ENCODE measurements around the gene CAMK4.
"Not testable (repeated sequence)": the region's sequence is repeated elsewhere in the genome, so short reads cannot be mapped to it uniquely, and the experiment has no call there.

The CAMK4 gene

GRCh38 chr5:111320953-111321352, 96.8 kb downstream of the CAMK4 start:
- no peak for DNase-seq

DNA sequence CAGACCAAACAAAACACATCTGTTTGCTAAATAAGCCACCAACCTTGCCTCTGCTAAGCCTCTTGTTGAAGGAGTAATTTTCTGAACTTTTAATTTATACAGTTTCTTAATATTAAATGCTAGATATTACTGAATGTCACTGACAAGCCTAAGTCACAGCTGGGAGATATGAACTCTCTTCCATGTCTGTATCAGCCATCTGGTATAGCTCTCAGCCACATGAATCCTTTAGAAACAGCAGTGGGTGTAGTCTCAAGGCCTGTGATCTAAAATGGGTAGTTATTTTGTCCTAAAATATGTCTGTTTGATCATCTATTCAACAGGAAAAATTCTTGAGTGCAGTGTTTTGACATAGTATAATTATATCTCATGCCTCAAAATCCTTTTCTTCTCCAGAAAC, 97.2 kb downstream of the CAMK4 start:
- no peak for DNase-seq

DNA sequence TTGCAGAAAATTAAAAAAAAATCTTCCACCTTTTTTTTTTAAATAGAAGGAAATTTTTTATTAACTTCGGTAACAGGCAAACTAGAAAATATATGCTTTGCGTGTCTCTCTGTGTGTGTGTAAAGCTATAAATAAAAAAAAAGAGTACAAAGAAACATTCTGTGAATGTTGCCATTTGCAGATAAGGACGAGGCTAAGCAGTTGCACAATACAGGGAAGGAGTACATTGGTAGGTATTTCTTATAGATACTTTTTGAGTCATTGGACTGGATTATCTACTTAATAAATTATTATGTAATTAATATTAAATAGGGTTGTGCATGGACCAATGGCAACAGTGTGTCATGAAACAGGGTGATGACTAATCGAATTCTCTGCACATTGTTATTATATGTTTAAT, 102.4 kb downstream of the CAMK4 start:
- no peak for DNase-seq

DNA sequence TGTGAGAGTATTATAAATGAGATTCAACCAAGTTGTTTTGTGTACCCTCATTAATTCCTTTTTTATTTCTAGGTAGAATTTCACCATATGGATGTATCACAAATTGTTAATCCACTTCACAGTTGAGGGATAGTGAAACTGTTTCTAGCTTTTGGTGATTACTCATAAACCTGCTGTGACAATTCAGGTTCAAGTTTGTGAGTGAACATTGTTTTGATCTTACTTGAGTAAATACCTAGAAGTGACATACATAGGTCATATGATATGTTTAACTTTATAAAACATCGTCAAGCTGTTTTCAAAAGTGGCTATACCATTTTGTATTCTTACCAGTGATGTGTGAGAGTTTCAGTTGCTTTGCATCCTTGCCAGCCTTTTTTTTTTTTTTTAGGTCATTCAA, 112.9 kb downstream of the CAMK4 start:
- DNase-seq, result no peak

GRCh38 chr5:111337688-111338087, 113.5 kb downstream of the CAMK4 start:
- no peak for DNase-seq

DNA sequence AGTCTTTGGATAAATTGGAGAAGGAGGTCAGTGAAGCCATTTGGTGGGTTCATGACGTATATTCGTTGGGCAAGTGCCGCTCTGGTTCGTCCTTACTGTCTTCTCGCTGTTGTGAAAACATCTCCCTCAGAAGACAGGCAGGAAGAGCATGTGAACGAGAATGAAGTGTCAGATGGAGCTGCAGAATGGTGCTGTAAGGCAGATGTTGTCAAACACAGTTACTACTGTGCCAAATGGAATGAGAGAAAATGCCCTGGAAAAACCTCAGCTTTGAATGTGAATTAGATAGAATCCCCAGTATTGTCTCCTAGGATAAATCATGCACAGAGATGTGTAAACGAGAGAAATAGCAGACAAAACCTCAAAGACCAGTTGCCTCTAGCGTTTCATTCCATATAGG, 121.5 kb downstream of the CAMK4 start:
- DNase-seq, result no peak

GRCh38 chr5:111347021-111347420, 122.8 kb downstream of the CAMK4 start:
- DNase-seq, result no peak

DNA sequence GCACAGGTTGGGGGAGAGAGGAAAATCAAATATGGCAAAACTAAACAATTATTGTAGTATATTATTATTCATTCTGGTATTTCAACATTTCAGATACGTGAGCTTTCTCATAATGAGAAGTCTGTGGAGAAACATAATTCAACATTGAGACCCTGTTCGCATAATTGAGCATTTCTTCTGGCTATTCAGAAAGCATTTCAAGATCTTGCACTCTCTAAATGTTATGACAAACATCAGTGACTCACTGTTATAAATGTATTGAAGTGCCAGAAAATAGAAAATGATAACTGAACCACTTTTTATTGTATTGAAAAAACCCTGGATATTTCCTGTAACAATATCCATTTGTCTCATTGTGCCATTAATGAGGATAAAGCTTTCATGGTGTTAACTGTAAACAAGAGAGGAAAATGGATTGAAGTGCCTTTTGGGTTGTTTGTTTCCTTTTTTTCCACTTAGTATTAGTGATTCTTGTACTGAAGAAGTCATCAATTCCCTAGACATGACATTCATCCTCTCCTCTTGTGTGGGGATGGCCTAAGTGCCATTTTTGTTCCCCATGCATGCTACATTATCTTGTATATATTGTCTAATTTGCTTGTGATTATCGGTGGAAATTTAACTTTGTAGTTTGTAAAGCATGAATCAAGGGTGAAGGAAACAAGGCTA, 124.6 kb downstream of the CAMK4 start:
- no peak for DNase-seq

- no peak for DNase-seq
Measured at GRCh38 chr5:111349429-111349828, 125.2 kb downstream of the CAMK4 start.

GRCh38 chr5:111353035-111353434, 128.9 kb downstream of the CAMK4 start:
- no peak for DNase-seq

DNA sequence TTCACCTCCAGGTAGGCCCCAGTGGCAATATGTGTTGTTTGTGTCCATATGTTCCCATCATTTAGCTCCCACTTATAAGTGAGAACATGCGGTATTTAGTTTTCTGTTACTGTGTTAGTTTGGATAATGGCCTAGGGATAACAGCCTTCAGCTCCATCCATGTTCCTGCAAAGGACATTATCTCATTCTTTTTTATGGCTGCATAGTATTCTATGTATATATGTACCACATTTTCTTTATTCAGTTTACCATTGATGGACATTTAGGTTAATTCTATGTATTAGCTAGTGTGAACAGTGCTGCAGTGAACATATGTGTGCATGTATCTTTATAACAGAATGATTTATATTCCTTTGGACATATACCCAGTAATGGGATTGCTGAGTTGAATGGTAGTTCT, 134.5 kb downstream of the CAMK4 start:
- DNase-seq, result not testable (repeated sequence)

DNA sequence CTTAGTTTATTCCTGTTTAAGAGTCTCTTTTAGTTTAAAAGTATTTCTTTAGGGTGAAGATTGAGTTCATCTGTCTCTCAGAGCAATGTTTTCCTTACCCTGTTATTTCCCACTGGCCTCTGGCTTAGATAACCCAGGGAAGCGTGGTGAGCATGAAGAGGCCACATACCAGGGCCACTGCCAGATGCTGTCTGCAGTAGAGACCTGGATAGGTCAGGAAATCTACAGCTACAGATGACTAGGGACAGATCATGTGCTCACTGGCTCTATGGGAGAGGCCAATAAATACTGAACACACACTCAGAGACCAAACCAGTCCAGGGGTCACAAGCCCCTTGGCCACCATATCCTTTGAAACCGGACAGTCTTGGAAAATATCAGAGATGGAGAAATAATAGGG, 136.0 kb downstream of the CAMK4 start:
- no peak for DNase-seq

DNA sequence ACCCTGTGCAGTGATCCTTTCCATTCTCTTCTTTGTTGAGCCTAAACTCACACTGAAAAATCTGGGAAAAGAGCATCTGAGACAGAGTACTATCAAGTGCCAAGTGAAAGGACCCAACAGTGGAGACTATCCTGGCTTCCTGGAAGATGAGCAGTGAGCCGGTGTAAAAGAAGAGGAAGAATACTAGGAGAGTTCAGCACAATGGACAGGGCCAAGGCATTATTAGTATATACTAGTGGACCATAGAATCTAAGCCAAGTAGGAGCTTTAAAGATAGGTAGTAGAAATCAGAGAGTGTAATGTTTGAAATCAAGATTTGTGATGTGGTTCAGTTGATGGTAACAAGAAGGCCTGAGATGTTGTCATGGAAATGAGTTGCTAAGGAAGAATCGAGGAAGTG, 140.8 kb downstream of the CAMK4 start:
- no peak for DNase-seq

DNA sequence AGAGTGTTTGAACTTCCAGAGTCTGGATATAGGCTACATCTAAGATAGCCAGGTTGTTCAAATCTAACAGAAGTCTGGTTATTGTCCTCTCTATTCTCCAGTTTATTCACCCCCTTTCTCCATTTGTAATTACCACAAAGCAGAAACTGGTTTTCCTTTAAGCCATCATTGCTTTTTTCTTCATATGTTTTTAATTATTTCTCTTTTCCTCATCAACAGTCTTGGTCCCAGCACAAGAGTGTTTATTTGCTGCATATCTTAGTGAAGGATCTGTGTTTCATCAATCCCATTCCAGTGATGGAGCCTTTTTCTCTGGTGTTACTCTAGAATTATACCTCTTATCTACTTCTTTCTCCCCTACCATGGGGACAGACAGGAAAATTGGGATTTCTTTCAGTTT, 142.2 kb downstream of the CAMK4 start:
- no peak for DNase-seq

GRCh38 chr5:111367115-111367514, 142.9 kb downstream of the CAMK4 start:
- no peak for DNase-seq

GRCh38 chr5:111372799-111373198, 148.6 kb downstream of the CAMK4 start:
- DNase-seq, result no peak

- DNase-seq, result no peak
Measured at GRCh38 chr5:111374380-111374779, 150.2 kb downstream of the CAMK4 start.

GRCh38 chr5:111375645-111376044, 151.5 kb downstream of the CAMK4 start:
- DNase-seq, result no peak

GRCh38 chr5:111377306-111377705, 153.1 kb downstream of the CAMK4 start:
- no peak for DNase-seq

GRCh38 chr5:111379391-111379816, 155.2 kb downstream of the CAMK4 start:
- DNase-seq, result no peak

GRCh38 chr5:111383288-111383970, 159.2 kb downstream of the CAMK4 start:
- no peak for DNase-seq

GRCh38 chr5:111384220-111384619, 160.0 kb downstream of the CAMK4 start:
- DNase-seq, result no peak

DNA sequence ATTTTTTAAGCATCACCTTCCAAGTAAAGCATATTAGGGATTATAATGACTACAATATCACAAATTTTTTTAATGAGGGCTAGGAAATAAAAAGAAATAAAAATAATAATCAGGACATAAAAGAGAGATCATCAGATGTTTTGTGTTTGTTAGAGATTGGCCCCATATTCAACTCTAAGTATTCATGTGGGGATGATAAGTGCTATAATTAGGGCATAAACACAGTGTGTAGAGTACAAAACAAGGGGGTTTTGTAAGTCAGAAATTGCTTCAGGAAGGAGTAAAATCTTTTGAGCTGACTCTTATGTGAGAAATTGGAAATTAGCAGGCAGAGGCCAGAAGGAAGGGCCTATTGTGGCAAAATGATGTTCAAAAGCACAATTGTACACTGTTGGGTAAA, 160.9 kb downstream of the CAMK4 start:
- DNase-seq, result no peak

GRCh38 chr5:111385970-111386831, 162.0 kb downstream of the CAMK4 start:
- DNase-seq, result no peak
